ENCODE data around the gene TEKTIP1.

TEKTIP1 gene

DNA sequence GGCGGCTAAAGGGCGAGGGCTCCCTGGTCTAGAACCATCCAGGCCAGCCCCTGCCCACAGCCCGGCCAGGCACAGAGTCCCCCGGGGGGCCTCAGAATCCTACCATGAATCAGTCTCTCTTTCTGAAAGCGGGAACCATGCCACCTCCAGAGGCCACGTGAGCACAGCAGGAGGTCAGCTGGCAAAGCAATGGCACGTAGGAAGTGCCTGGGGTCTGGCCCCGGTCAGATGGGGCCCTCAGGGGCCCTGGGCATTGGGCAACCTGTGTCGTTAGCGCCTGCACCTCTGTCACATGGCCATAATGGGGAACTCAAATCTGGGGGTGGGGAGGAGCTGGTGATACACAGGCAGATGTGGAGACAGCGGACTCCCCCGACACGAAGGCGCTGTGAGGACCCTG, 9.6 kb downstream of the TEKTIP1 start:
- no peak for TF ChIP-seq GATA3 (IDR thresholded peaks at IDR 0.05; ENCODE audit: low read depth, low read length)
- TF ChIP-seq GATA2 (IDR thresholded peaks at IDR 0.05; ENCODE audit: low read depth, low read length) = no peak

DNA sequence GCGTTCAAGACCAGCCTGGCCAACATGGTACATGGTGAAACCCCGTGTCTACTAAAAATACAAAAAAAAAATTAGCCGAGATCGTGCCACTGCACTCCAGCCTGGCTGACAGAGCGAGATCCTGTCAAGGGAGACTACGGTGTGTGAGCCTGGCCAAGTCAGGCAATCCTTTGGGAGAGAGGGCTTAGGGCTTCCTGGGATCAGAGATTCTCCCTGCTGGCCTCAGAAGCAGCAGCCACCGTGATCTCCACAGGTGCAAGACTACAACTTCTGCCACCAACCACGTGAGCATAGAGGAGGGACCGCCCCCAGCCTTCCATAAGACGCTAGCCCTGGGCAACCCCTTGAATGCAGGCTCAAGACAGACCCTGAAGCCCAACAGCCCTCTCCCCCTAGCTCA, 10.8 kb downstream of the TEKTIP1 start:
- TF ChIP-seq GATA3 (IDR thresholded peaks at IDR 0.05; ENCODE audit: low read depth, low read length) (no peak), GATA2 (IDR thresholded peaks at IDR 0.05; ENCODE audit: low read depth, low read length) (no peak)

DNA sequence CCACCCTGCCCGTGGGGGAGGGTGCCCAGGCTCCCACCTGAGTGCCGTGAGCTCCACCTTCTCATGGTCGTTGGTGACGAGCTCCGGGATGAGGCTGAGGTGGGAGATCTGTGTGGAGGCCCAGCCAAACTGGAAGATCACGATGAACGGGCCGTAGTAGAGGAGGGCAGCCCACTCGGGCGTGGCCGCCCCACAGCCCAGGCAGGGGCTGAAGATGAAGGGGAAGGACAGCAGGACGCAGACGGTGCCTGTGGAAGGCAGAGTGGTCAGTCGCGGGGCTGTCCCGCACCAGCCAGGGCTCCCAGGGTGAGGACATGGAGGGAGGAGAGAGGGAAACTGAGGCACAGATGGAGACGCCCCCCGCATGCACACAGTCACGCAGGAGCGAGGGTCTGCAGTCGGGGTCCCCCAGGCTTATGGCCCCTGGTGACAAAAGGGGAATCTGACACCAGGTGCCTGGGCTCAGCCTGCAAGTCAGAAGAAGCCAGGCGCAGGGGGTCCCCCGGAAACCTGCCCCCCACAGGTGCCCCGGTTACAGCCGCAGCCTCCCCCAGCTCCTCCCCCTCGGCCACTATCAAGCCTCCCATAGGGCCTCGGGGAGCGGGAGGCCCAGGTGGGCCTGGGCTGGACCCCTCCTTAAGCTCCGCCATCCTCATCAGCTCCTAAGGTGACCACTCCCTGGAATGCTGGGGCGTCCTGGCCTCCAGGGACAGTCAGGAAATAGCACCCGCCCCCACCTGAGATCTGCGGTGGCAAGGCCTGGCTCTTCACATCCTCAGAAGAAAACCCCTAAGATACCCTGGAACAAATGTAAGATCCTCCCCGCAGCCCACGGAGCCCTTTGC, 12.2 kb downstream of the TEKTIP1 start:
- TF ChIP-seq GATA2 (IDR thresholded peaks at IDR 0.05; ENCODE audit: low read depth, low read length) (no peak), GATA3 (IDR thresholded peaks at IDR 0.05; ENCODE audit: low read depth, low read length) (no peak)

DNA sequence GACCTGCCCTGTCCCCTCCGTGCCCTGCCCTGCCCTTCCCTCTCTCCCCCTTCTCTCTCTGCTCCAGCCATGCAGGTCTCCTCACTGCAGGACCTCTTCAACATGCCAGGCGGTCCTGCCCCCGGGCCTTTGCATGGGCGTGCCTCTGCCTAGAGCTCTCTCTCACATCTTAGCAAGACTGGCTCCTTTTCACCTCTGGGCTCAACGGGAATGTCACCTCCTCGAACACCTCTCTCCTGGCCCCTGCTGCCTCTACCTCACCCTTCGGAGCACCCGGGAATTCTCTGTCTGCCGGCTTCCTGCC, 12.8 kb downstream of the TEKTIP1 start:
- TF ChIP-seq GATA3 (IDR thresholded peaks at IDR 0.05; ENCODE audit: low read depth, low read length) (no peak), GATA2 (IDR thresholded peaks at IDR 0.05; ENCODE audit: low read depth, low read length) (no peak)

DNA sequence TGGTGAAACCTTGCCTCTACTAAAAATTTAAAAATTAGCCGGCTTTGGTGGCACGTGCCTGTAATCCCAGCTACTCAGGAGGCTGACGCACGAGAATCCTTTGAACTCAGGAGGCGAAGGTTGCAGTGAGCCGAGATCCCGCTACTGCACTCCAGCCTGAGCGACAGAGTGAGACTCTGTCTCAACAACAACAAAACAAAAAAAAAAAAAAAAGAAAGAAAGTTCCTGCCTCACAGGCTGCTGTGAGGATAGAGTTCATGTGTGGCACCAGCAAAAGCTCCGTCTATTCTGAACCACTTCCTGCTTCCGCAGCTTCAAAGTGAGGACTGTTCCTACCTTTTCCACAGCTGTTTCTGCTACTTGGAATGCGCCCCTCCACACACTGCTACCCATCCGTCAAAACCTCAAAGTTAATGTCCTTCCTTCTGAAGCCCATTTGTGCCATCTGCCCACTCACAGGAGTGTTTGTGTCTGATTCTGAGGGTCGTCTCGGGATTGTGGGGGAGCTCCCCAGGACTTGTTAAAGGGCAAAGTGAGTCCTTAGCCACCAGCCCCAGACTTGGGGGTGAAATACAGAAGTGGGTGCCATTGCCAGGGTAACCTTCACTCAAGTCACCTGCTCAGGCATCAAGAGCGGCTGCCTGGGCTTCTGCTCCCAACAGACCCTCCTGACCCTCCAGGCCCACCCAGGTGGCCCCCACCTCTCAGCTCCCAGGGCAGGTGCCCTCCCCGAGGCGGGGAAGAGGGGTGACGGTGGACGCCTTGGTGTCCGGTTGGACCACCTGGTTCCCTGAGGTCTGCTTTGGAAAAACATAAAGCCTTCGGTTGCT, 15.5 kb downstream of the TEKTIP1 start:
- TF ChIP-seq GATA3 (IDR thresholded peaks at IDR 0.05; ENCODE audit: low read depth, low read length) (no peak), GATA2 (IDR thresholded peaks at IDR 0.05; ENCODE audit: low read depth, low read length) (no peak)

DNA sequence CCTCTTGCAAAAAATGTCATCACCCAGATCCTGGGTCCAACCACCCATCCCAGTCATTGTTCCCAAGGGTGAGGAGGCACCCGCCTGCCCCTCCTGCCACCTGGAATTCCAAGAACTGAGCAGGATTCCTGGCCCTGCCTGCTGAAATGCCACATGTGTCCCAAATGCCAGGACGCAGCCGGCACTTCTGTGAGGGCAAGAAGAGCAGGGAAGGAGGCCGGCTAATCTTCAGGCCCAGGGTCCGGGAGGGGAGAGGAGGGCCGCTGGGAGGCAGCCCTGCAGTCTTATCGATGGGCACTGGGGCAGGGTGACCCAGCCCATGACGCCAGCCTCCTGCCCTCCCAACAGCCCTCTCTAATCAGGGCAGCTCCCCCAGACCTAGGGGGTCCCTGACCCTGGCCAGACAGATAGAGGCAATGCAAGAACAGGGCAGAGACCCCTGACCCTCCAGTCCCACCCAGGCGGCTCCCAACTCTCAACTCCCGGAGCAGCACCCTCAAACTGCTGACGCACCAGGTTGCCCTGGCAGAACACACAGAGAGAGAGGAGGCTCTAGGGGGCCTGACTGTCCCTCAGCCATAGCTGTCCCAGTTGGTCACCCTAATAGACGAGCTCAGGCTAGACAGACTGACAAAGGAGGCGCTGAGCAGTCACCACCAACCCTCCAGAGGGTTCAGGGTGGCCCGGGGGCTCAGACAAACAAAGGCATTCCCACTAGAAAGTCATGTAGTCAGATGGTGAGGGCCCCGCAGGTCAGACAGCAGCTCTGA, 16.9 kb downstream of the TEKTIP1 start:
- TF ChIP-seq GATA3 (IDR thresholded peaks at IDR 0.05; ENCODE audit: low read depth, low read length) = no peak
- no peak for TF ChIP-seq GATA2 (IDR thresholded peaks at IDR 0.05; ENCODE audit: low read depth, low read length)

DNA sequence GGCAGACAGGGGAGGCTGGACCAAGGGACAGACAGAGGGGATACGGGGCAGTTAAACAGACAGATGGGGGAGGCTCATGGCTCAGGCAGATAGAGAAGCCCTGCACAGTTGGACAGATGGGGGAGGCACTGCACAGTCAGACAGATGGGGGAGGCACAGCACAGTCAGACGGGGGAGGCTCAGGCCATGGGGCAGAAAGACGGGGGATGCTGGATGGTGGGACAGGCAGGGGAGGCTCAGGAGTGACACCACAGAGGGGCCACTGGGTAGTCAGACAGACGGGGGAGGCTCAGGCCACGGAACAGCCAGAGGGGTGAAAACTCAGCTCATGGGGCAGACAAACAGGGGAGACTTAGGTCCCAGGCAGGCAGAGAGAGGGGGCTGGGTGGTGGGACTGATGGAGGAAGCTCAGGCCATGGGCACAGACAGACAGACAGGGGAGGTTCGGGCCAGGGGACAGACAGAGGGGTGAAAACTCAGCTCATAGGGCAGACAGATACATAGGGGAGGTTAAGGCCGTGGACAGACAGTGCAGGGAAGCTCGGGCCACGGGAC, 17.5 kb downstream of the TEKTIP1 start:
- TF ChIP-seq GATA2 (IDR thresholded peaks at IDR 0.05; ENCODE audit: low read depth, low read length) = no peak
- TF ChIP-seq GATA3 (IDR thresholded peaks at IDR 0.05; ENCODE audit: low read depth, low read length) = no peak

DNA sequence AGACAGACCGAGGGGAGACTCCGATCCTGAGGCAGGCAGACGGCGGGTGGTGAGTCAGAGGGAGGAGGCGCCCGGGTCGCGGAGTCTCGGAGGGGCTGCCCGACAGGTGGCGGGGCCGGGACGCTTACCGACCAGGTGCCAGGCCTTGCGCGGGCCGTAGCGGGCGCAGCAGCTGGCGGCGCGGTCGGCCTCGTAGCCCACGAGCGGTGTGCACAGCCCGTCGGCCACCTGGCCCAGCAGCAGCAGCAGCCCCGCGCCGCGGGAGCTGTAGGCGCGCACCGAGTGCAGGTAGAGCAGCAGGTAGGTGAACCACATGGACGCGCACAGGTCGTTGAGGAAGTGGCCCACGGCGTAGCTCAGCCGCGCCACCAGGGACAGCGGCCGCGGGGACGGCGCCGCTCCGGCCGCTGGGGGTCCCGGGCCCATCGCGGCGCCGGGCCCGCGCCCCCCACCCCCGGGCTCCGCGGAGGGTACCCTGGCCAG, 18.0 kb downstream of the TEKTIP1 start:
- no peak for TF ChIP-seq GATA3 (IDR thresholded peaks at IDR 0.05; ENCODE audit: low read depth, low read length)
- TF ChIP-seq GATA2 (IDR thresholded peaks at IDR 0.05; ENCODE audit: low read depth, low read length) = no peak

DNA sequence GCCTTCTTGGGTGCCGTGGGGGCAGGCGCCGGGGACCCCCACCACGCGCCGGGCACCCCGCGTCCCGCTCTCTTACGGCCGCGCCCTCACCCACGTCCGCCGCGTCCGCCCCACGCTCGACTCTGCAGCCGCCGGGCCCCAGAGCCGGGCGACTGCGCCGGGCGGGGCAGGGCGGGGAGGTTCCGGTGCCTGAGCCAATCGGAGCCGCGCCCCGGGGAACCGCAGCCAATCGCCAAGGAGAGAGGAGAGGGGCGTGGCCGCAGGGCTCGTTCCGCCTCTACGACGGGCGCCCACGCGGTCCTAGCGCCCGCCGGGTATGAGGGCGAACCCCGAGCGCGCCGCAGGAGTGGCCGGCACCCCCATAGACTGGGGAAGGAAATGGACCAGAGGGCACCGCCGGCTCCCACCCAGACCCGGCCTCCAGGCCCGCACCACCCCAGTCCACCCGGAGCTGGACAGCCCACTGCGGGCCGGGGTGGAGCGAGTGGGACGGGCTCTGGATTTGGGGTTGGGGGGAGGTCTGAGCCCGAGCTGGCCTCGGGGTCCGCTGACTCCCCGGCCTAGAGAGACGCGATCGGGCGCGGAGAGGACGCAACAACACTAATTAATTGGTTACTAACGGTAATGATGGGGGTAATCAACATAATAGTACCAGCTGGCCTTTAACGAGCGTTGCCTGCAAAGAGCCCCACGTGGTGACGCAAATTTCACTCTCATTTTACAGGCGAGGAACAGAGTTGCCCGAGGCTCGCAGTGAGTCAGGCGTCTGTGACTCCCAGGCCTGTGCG, 18.7 kb downstream of the TEKTIP1 start, which contains the start of gene MFSD12:
MFSD12 (minus strand) TSS at position 126 of the 788 bp plus-strand sequence. CDS start 183 bp downstream, outside the sequence.
- no peak for TF ChIP-seq GATA3 (IDR thresholded peaks at IDR 0.05; ENCODE audit: low read depth, low read length)
- TF ChIP-seq GATA2 (IDR thresholded peaks at IDR 0.05; ENCODE audit: low read depth, low read length) = no peak

DNA sequence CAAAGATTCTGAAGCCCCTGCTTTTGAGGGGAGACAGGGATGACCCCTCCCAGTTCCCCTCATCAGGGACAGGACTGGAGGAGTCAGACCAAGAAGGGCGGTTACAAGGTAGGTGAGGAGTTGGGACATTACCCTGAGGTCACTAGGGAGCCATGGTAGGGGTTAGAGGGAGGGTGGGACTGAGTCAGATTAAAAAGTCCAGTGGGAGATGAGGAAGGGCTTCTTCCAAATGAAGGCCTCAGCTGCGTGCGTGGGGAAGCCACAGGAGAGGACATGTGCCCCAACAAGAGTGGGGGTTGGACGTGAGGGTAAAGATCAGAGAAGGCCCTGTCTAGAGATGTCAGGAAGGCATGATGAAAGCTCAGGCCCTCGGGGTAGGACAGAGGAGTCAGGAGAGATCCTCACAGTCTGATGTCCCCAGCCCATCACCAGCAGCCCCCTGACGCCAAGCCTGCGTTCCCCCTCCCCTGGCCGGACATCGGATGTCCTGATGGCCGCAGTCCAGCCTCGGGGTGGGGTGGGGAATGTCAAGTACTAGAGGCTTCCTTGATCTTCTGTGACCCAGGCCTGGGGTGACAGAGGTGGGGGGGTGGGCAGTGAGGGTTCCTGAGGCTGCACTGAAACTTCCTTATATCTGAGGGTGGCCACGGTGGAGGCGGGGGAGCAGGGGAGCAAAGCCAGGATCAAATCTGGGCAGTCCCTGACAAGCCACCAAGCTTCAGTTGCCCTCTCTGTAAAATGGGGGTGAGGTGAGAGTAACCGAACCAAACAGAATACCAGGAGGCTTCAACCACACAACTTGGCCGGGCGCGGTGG, 24.9 kb downstream of the TEKTIP1 start:
- TF ChIP-seq GATA3 (IDR thresholded peaks at IDR 0.05; ENCODE audit: low read depth, low read length) (no peak), GATA2 (IDR thresholded peaks at IDR 0.05; ENCODE audit: low read depth, low read length) (no peak)

DNA sequence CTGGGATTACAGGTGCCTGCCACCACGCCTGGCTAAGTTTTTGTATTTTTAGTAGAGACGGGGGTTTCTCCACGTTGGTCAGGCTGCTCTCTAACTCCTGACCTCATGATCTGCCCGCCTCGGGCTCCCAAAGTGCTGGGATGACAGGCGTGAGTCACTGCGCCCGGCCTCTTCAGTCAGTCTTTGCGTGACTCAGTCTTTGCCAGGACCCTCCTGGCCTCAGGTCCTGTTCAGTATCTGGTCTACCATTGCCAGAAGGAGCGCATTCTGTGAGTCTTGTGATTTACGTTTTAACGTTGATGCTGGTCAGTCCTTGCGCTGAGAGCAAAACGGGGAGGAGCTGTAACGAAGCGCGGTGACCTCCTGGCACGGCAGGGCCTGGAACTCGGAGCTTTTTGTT, 26.2 kb downstream of the TEKTIP1 start:
- TF ChIP-seq GATA3 (IDR thresholded peaks at IDR 0.05; ENCODE audit: low read depth, low read length) (no peak), GATA2 (IDR thresholded peaks at IDR 0.05; ENCODE audit: low read depth, low read length) (no peak)

DNA sequence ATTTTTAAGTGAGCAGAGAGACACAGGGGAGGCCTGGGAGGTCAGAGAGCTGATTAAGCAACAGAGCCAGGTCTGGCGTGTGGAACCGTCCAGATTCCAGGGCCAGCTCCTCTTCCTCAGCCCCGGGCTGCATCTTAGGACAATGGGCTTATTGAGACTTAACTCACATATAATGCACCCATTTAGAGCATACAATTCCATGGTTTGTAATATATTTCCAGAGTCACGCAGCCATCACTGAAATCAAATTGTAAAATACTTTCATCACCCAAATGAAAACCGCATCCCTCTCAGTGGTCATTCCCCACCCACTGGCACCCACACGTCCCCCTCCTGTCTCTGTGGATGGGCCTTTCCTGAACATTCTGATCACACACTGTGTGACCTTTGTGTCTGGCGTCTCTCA, 31.6 kb downstream of the TEKTIP1 start:
- no peak for TF ChIP-seq GATA2 (IDR thresholded peaks at IDR 0.05; ENCODE audit: low read depth, low read length)
- TF ChIP-seq GATA3 (IDR thresholded peaks at IDR 0.05; ENCODE audit: low read depth, low read length) = no peak
